Tibial nerve (tissue), 4 donors: Measurements from ENCODE around the gene BDKRB2. TPM values are rescaled to one million over a fixed set of nuclear protein-coding genes. Genes with fewer than 3 reads are reported as not detected.

Experiments
- DNase-seq, 2 donors: peaks; one replicate each; pipeline ENCODE4 v3.0.0-alpha.2; 2019; ENCODE audit warnings: low spot score in 2 of 2
- H3K27ac ChIP-seq, 4 donors: fragments of 200-600 bp; sonication (generic) in 3 of 4; one replicate each; pipeline ENCODE4 v1.5.1; 2017 to 2019; ENCODE audit warnings: mild to moderate bottlenecking in 1 of 4
- H3K27me3 ChIP-seq, 2 donors: fragments of 200-600 bp; sonication (generic) in 1 of 2; one replicate each; pipeline versions ENCODE4 v1.5.1 to v1.6.0; 2017 to 2019
- H3K36me3 ChIP-seq, 3 donors: fragments of 200-600 bp; sonication (generic); one replicate each; pipeline ENCODE4 v1.5.1; 2018 to 2019
- H3K4me1 ChIP-seq, 4 donors: fragments of 200-600 bp; sonication (generic) in 3 of 4; one replicate each; pipeline ENCODE4 v1.5.1; 2017 to 2019
- H3K4me3 ChIP-seq, 4 donors: fragments of 200-600 bp; sonication (generic) in 3 of 4; one replicate each; pipeline ENCODE4 v1.5.1; 2017 to 2019; ENCODE audit warnings: mild to moderate bottlenecking in 1 of 4, moderate library complexity in 1 of 4
- H3K9me3 ChIP-seq, 4 donors: fragments of 200-600 bp; sonication (generic) in 3 of 4; one replicate each; pipeline ENCODE4 v1.5.1; 2017 to 2019
- CTCF ChIP-seq, 5 experiments: fragments of 200-600 bp in 3 of 5; fragments of 450-650 bp in 2 of 5; sonication (generic) in 3 of 5; IDR thresholded peaks; one replicate each; pipeline ENCODE4 v1.5.1; 2016 to 2019; ENCODE audit warnings: antibody characterized with exemption in 5 of 5, mild to moderate bottlenecking in 3 of 5, moderate library complexity in 2 of 5
- EP300 ChIP-seq, 2 donors: sonication (generic); formaldehyde crosslinking; IDR thresholded peaks; one replicate each; pipeline ENCODE4 v1.6.1; 2017; ENCODE audit warnings: antibody characterized with exemption in 2 of 2, mild to moderate bottlenecking in 1 of 2
- POLR2A ChIP-seq, 2 donors: fragments of 450-650 bp; IDR thresholded peaks; one replicate each; pipeline ENCODE4 v1.6.1; 2017; ENCODE audit warnings: antibody characterized with exemption in 2 of 2, mild to moderate bottlenecking in 2 of 2, moderate library complexity in 2 of 2
- WGBS, 2 donors: methylation state at CpG; one replicate each; pipeline ENCODE4 v1.1.5; 2018; 5-methylcytosine and 5-hydroxymethylcytosine counted together
- total RNA-seq, 4 donors: library from RNA; depleted of rRNA; stranded (reverse); fragments of >200 nt; gene quantifications; one replicate each; pipeline ENCODE4 v1.1.0, GENCODE V29; 2016

BDKRB2 gene
- total RNA-seq, 4 donors from 2014 or later = 10.5 to 26.8 (median 18.4) TPM

- 43 to 55% methylated on average over 3 of the region's 3 CpGs for WGBS, 2 donors
- no peaks in the 10 kb centered on the region for H3K9me3 ChIP-seq
- DNase-seq = no peak
- H3K27ac ChIP-seq = no peak overlapping the region
- no peaks in the 10 kb centered on the region for H3K27me3 ChIP-seq
- no peaks in the 10 kb centered on the region for H3K36me3 ChIP-seq
- no peak for TF ChIP-seq CTCF (IDR thresholded peaks at IDR 0.05)
- TF ChIP-seq POLR2A (IDR thresholded peaks at IDR 0.05) = no peak
- TF ChIP-seq EP300 (IDR thresholded peaks at IDR 0.05) = no peak
- no peak overlapping the region for H3K4me3 ChIP-seq
- peaks cover 0 to 4% (median 0%) of the 10 kb centered on the region in 4 donors for H3K4me1 ChIP-seq
Measured at GRCh38 chr14:96250485-96250884, 45.8 kb downstream of the BDKRB2 start.

- no peak for TF ChIP-seq EP300 (IDR thresholded peaks at IDR 0.05)
- no peak for TF ChIP-seq CTCF (IDR thresholded peaks at IDR 0.05)
- TF ChIP-seq POLR2A (IDR thresholded peaks at IDR 0.05) = no peak
- Histone ChIP-seq H3K27me3 (no peaks in the 10 kb centered on the region), H3K36me3 (no peaks in the 10 kb centered on the region), H3K4me1 (no peaks in the 10 kb centered on the region), H3K27ac (no peak overlapping the region), H3K4me3 (no peak overlapping the region), H3K9me3 (no peaks in the 10 kb centered on the region)
- no peak for DNase-seq
- WGBS, 2 donors = 88 to 94% methylated on average over 4 of the region's 4 CpGs
Measured at GRCh38 chr14:96251656-96252155, 47.1 kb downstream of the BDKRB2 start.

GRCh38 chr14:96252323-96252998 is 47.8 kb downstream of the BDKRB2 start:
- WGBS, 2 donors = 84 to 88% methylated on average over 17 to 19 of the region's 19 CpGs
- no peaks in the 10 kb centered on the region for H3K9me3 ChIP-seq
- H3K36me3 ChIP-seq = no peaks in the 10 kb centered on the region
- no peak overlapping the region for H3K27ac ChIP-seq
- DNase-seq = no peak
- no peaks in the 10 kb centered on the region for H3K4me1 ChIP-seq
- H3K4me3 ChIP-seq = no peak overlapping the region
- H3K27me3 ChIP-seq = no peaks in the 10 kb centered on the region
- TF ChIP-seq EP300 (IDR thresholded peaks at IDR 0.05) (no peak), POLR2A (IDR thresholded peaks at IDR 0.05) (no peak), CTCF (IDR thresholded peaks at IDR 0.05) (no peak)

- Histone ChIP-seq H3K27me3 (no peaks in the 10 kb centered on the region), H3K27ac (no peak overlapping the region), H3K4me1 (no peaks in the 10 kb centered on the region), H3K4me3 (no peak overlapping the region), H3K36me3 (no peaks in the 10 kb centered on the region), H3K9me3 (no peaks in the 10 kb centered on the region)
- no peak for TF ChIP-seq CTCF (IDR thresholded peaks at IDR 0.05)
- no peak for TF ChIP-seq POLR2A (IDR thresholded peaks at IDR 0.05)
- no peak for DNase-seq
- WGBS, 2 donors = 68 to 70% methylated on average over 9 of the region's 9 CpGs
Measured at GRCh38 chr14:96252999-96253539, 48.4 kb downstream of the BDKRB2 start.

GRCh38 chr14:96254687-96255086 is 50.0 kb downstream of the BDKRB2 start:
- H3K4me1 ChIP-seq = no peaks in the 10 kb centered on the region
- H3K27ac ChIP-seq = no peak overlapping the region
- H3K9me3 ChIP-seq = peaks cover 0 to 4% (median 0%) of the 10 kb centered on the region in 4 donors
- DNase-seq = no peak
- no peaks in the 10 kb centered on the region for H3K27me3 ChIP-seq
- H3K36me3 ChIP-seq = no peaks in the 10 kb centered on the region
- WGBS, 2 donors = 69 to 73% methylated on average over 11 of the region's 11 CpGs
- H3K4me3 ChIP-seq = no peak overlapping the region
- TF ChIP-seq CTCF (IDR thresholded peaks at IDR 0.05) (no peak), POLR2A (IDR thresholded peaks at IDR 0.05) (no peak), EP300 (IDR thresholded peaks at IDR 0.05) (no peak)
